Panc1 (cell line): ENCODE results near the gene COQ10A. TPM values are rescaled to one million over a fixed set of nuclear protein-coding genes. Genes with fewer than 3 reads are reported as not detected.

ENCODE experiments used
- total RNA-seq: library from RNA; stranded (reverse); gene quantifications from one replicate; pipeline ENCODE4 v1.2.1, GENCODE V29; 2021; ENCODE audit not compliant: unreplicated experiment

The COQ10A gene
- total RNA-seq, 1 experiment from 2014 or later = 20.0 TPM

Other genes starting within 250 kb of the COQ10A start
- gene IKZF4, start 245.9 kb upstream of the COQ10A start, total RNA-seq = 6.9 TPM
- gene RPS26, start 225.0 kb upstream of the COQ10A start, total RNA-seq = 46.4 TPM
- 0.90 TPM for gene ERBB3, start 186.8 kb upstream of the COQ10A start, total RNA-seq
- gene PA2G4, start 162.4 kb upstream of the COQ10A start, total RNA-seq = 175 TPM
- 2,264 TPM for gene RPL41, start 150.3 kb upstream of the COQ10A start, total RNA-seq
- gene ZC3H10, start 148.7 kb upstream of the COQ10A start, total RNA-seq = 6.0 TPM
- 152 TPM for gene ESYT1, start 138.7 kb upstream of the COQ10A start, total RNA-seq
- 66.5 TPM for gene MYL6B, start 114.4 kb upstream of the COQ10A start, total RNA-seq
- 1,024 TPM for gene MYL6, start 108.6 kb upstream of the COQ10A start, total RNA-seq
- gene SMARCC2, start 77.5 kb upstream of the COQ10A start, total RNA-seq = 129 TPM
- 35.3 TPM for gene RNF41, start 45.0 kb upstream of the COQ10A start, total RNA-seq
- gene NABP2, start 42.6 kb upstream of the COQ10A start, total RNA-seq = 99.6 TPM
- gene SLC39A5, start 36.9 kb upstream of the COQ10A start, total RNA-seq = 0.23 TPM
- 67.5 TPM for gene ANKRD52, start 8.6 kb upstream of the COQ10A start, total RNA-seq
- gene CS, start 33.4 kb downstream of the COQ10A start, total RNA-seq = 240 TPM
- 115 TPM for gene CNPY2, start 49.0 kb downstream of the COQ10A start, total RNA-seq
- gene PAN2, start 67.1 kb downstream of the COQ10A start, total RNA-seq = 71.9 TPM
- gene IL23A, start 71.9 kb downstream of the COQ10A start, total RNA-seq = 0.41 TPM
- gene STAT2, start 93.2 kb downstream of the COQ10A start, total RNA-seq = 50.4 TPM
- 0.10 TPM for gene APOF, start 95.9 kb downstream of the COQ10A start, total RNA-seq
- 46.2 TPM for gene TIMELESS, start 182.5 kb downstream of the COQ10A start, total RNA-seq
- gene MIP, start 187.7 kb downstream of the COQ10A start, total RNA-seq = not detected
- gene SPRYD4, start 201.6 kb downstream of the COQ10A start, total RNA-seq = 3.7 TPM
- gene GLS2, start 221.2 kb downstream of the COQ10A start, total RNA-seq = 1.3 TPM